A549 (cell line): Measurements from ENCODE around the gene HIF1AN.

Source experiments
- CTCF ChIP-seq: fragments of >200 bp; sonication (Bioruptor Twin); formaldehyde crosslinking; IDR thresholded peaks from 3 replicates; pipeline ENCODE4 v1.5.1; 2016
- KDM1A ChIP-seq: fragments of 200-600 bp; sonication (generic); IDR thresholded peaks from 2 replicates; pipeline ENCODE4 v1.6.1; 2016; ENCODE audit warnings: low read depth, mild to moderate bottlenecking
- MYC ChIP-seq: IDR thresholded peaks from 2 replicates; pipeline ENCODE4 v1.6.1; 2012; ENCODE audit warnings: mild to moderate bottlenecking, inconsistent platforms, low read length, improper control_type of control experiment, borderline replicate concordance
- PHF8 ChIP-seq: fragments of 200-600 bp; sonication (generic); IDR thresholded peaks from 2 replicates; pipeline ENCODE4 v1.6.1; 2016; ENCODE audit warnings: low read depth, mild to moderate bottlenecking, antibody characterized with exemption, moderate library complexity, borderline replicate concordance
- POLR2A ChIP-seq: IDR thresholded peaks from 2 replicates; pipeline ENCODE4 v1.6.1; 2012; ENCODE audit warnings: mild to moderate bottlenecking, low read length
- POLR2AphosphoS2 ChIP-seq: conservative IDR thresholded peaks from 2 replicates; pipeline ENCODE4 v1.6.1; 2012; ENCODE audit warnings: low read length, improper control_type of control experiment, inconsistent platforms
- SMC3 ChIP-seq: fragments of >200 bp; sonication (Bioruptor Twin); formaldehyde crosslinking; IDR thresholded peaks from 3 replicates; pipeline ENCODE4 v1.6.1; 2018; ENCODE audit warnings: inconsistent platforms
- TFCP2L1 ChIP-seq: fragments of 250-450 bp; sonication (Bioruptor Pico); IDR thresholded peaks from 2 replicates; pipeline ENCODE4 v1.5.0; 2021; ENCODE audit warnings: mild to moderate bottlenecking

DNA sequence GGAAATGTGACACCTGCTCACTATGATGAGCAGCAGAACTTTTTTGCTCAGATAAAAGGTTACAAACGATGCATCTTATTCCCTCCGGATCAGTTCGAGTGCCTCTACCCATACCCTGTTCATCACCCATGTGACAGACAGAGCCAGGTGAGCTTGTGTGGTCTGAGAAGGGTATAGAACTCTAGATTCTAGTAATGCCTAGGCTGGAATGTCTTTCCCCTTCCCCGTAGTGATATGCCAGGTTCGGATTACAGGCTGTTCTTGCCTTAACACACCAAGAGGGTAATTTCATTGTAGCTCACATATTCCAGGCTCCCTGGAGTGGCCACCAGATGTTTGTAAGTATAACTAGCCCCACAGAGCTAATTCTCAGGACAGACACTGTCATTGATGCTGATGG lies 9.2 kb downstream of the HIF1AN start:
- TF ChIP-seq MYC (no peak), POLR2A (no peak), POLR2AphosphoS2 (no peak), SMC3 (no peak), TFCP2L1 (CRISPR knock-in tag) (no peak), CTCF (no peak), PHF8 (no peak), KDM1A (no peak)
